Posterior cingulate gyrus (tissue), 11 donors: ENCODE measurements around the gene GLB1L3.
A peak's percentile ranks its signal among the peaks of the same experiment; 100 is the strongest.

Source experiments
- DNase-seq, 10 donors: peaks; one replicate each; pipeline versions ENCODE4 v3.0.0 to v3.0.0-alpha.2; 2020 to 2021; ENCODE audit warnings: mixed read lengths in 3 of 10
- intact Hi-C: fragments of 100-400 bp; cut with DNase I; formaldehyde crosslinking; loops from one replicate; pipeline ENCODE4 v1.15.1; 2023

GLB1L3 gene, protein sequence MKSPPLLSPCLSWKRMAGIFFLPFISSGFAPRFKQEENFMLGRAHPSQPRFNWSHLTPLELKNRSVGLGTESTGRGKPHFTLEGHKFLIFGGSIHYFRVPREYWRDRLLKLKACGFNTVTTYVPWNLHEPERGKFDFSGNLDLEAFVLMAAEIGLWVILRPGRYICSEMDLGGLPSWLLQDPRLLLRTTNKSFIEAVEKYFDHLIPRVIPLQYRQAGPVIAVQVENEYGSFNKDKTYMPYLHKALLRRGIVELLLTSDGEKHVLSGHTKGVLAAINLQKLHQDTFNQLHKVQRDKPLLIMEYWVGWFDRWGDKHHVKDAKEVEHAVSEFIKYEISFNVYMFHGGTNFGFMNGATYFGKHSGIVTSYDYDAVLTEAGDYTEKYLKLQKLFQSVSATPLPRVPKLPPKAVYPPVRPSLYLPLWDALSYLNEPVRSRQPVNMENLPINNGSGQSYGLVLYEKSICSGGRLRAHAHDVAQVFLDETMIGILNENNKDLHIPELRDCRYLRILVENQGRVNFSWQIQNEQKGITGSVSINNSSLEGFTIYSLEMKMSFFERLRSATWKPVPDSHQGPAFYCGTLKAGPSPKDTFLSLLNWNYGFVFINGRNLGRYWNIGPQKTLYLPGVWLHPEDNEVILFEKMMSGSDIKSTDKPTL

DNA sequence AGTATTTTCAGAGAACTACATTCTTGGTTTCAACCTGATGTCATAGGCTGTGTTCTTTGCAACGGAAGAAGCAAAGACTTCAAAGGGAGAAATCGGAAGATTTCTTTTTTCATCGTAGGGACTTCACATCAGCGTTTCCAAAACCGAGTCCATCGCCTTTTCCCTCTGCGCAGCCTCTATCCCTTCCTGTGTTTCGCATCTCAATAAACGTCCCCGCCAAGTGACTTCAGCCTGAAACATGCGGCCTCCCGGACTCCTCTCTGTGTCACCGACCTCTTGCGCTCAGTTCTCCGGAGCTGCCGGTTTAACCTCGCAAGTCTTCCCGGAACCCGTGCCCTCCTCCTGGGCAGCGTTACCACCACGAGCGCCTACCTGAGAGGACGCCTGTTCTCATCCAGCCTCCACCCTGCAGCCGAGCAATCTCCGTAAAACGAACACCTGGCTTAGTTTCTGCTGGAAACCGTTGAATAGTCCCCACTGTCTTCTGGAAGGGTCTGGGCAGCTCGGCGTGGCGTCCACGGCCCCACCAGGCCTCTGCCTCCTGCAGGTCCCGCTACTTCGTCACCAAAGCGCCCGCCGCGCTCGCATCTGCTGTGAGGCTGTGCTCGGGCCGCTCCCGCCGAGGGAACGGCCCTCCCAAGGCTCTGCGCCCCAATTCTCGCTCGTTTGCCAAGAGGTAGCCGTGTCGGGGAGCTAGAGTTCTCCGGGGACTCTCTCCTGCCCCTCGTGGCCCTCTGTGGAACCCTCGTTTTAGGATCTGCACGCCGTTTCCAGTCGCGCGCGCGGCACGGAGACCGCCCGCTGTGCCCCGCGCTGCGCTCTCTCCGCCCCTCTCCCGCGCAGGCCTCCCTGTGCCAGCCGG lies at the start of gene GLB1L3:
Gene GLB1L3 (plus strand): TSS at position 846 of the 862 bp plus-strand sequence. CDS start 362 bp downstream, outside the sequence.
- intact Hi-C loops, result no loop called here
- DNase-seq, result peak; percentile 36 to 96 (median 77)

DNA sequence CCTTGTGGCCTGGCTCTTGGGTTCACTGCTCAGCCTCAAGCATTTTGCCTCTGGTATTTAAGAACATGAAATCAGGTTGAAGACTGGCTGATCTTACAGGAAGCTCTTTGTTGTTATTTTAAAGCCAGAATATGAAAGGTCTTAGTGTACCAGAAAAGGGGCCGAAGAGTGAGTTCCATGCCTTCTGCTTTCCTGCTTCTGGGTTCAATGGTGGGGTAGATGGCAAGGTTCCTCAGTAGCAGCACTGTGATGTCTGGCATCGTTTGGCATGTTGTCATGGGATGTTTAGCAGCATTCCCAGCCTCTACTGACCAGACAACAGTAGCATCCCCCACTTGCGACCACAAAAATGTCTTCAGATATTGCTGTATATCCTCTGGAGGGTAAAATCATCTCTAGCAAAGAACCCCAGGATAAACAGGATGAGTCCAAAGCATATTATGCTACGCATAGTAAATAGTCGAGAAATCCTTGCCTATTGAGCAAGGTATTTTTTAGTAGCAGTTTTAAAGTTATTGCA lies 49.3 kb upstream of the GLB1L3 start:
- intact Hi-C loops, result loop anchor here (10.0 kb wide), 2 partner anchors 172 to 292 kb away; no protein-coding TSS in a partner anchor
- DNase-seq, result no peak

DNA sequence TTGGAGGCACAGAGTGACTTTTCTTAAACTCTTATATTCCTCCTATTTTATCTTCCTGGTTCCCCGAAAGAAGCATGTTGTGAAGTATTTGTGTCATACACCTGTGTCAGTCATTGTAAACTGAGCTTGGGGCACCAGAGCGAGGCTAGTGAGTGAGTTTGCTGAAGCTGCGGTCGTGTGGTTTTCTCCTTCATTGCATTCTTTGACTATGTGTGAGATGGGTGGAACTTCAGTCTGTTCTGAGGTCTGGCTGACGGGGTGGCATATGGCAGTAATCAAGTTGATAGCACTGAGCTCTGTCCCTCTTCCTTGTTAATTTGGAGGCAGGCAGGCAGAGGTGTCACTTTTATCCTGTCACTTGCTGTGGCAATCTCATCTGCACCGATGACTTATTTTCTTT lies 47.6 kb upstream of the GLB1L3 start:
- intact Hi-C loops, result loop anchor here (10.0 kb wide), 2 partner anchors 174 to 294 kb away; no protein-coding TSS in a partner anchor
- no peak for DNase-seq

DNA sequence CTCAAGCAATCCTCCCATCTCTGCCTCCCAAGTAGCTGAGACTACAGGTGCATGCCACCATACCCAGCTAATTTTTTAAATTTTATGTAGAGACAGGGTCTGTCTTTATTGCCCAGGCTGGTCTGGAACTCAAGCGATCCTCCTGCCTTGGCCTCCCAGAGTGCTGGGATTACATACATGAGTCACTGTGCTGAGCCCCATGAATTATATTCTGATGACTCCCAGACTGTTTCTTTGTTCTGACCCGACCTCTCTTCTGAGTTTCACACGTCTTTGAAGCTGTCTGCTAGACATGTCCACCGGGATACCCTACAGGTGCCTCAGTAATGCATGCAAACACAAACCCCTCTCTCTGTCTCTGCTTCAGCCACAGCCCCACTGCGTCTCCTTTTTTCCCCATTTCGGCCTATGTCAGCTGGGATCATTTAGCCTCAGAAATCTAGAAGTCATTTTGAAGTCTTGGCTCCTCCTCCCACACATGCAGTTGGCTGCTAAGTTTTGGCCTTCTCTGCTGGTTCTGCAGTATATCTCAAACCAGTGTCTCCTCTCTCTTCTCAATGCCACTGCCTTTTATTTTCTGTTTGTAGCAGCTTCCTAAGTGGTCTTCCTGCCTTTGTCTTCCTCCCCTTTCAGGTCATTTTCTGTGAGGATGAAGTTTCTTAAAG lies 46.9 kb upstream of the GLB1L3 start:
- intact Hi-C loops, result loop anchor here (10.0 kb wide), 2 partner anchors 174 to 294 kb away; no protein-coding TSS in a partner anchor
- DNase-seq, result no peak

DNA sequence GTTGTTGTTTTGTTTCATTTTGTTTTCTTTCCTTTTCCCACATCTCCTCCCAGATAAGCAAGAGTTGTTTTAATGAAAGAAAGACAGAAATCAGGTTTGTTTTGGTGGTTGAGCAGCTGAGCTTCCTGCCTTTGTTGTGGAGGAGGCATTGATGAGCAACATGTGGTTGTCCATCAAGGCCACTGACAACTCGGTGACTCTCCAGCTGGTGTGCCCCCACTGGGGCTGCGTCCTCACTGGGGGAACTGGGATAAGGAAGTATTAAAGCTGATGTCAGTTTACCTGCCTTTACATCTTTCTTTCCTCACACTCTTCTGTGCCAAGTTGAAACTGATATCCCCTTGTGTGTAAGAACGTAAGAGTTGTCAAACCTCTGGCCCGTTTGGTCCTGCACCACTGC lies 45.8 kb upstream of the GLB1L3 start:
- intact Hi-C loops, result no loop called here
- no peak for DNase-seq

DNA sequence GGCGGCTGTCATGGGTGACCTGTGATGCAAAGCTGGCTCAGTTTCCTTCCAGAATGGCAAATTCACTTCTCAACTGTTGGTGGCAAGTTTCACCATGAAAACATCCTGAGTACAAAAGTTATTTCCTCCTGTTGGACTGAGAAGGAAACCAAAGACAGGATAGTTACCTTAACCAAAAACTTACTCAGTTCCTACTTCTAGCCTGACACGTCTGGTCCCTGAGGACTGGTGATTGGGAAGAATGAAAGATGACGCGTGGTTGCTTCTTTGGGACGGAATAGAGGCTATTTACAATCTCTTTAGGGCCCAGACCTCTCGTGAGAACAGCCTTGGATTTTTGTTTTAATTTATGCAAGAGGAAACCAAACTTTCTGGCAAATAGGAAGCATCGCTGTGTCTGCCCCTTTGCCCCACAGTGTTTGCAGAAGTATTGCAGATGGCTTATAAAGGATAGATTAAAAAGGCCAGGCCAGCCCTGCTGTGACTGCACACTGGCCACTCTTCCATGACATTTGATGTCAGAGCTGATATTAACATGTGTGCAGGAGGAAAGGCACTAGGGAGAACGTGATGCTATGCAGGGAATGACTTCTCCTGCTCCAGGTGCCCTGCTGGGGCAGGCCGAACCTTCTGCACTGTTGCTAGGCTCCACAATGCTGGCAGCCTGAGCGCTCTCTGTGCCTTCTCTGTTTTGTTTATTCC lies 44.1 kb upstream of the GLB1L3 start:
- intact Hi-C loops, result no loop called here
- DNase-seq, result no peak

DNA sequence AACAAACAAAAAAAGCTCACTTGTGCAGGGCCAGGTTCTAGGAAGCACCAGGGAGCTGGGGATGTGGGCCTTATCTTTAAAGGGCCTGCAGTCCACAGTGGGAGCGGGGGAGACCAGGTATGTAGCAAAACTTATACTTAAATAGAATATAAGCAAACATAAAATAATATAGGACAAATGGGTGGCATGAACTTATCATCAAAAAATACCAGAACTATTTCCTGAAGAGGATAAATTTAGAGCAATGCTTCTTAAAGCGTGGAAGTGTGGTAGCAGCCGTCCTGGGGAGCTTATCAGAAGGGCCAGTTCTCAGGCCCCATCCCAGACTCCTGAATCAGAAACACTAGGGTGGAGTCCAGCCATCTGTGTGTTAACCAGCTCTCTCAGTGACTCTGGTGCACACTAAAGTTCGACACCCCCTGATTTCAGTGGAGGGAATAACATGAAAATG lies 42.4 kb upstream of the GLB1L3 start:
- intact Hi-C loops, result no loop called here
- DNase-seq, result no peak

DNA sequence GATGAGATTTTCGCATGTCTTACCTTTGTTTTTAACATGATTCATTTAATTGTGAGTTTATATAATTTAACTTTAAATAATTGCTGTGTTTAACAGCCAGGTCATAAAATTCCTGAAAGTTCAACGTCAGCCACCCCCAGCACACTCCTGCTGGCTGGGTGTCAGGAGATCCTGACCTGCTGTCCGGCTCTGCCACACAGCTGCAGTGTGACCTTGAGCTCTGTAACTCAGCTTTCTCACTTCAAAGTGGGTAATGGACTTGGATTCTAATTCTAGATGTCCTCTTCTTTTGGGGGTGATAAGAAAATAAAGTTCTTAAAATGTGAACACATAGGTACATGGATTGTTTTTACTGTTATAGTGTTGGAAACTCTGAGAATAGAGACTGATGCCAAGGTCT lies 40.8 kb upstream of the GLB1L3 start:
- no peak for DNase-seq
- intact Hi-C loops, result no loop called here

DNA sequence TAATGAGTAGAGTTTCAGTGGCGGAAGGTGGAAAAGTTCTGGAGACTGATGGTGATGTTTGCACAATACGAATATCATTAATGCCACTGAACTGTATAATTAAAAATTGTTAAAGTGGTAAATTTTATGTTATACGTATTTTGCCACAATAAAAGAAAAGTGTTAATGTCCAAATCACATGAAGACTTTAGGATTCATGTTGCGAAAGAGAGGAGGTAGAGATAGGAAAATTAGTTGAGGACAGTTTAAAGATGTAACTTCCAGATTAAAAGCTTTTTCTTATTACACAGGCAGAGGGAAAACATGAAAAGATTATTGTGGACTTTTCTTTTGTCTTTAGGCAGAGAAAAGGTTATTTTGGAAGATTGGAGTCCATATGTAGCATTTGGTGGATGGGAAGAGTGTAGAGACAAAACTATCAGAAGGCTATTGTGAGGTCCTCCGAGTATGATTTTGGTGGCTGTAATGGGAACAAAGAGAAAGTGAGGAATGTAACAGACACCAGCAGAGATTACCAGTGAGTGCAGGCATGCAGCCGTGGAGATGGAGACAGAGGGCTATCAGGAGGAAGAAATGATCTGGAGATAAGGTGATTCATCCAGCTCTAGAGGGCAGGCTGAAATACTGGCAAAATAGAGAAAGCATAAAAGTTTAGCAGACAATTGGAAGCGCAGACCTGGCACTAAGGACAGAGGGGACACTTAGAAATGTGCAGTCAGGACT lies 39.2 kb upstream of the GLB1L3 start:
- no peak for DNase-seq
- intact Hi-C loops, result no loop called here

DNA sequence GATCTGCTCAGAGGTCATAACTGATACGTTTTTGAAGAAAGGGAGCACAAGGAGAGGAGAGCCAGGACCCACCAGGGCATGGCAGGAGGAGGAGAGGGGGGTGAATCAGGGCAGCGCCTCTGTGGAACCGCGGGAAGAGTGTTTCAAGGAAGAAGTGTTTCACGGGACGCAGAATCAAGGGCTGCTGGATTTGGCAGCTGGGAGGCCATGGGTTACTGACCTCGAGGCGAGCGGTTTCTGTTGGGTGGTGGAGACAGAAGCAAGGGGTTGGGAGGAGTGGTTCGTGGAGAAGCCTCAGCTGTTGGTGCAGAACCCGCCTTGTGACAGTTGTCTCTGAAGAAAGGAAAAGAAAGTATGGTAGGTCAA lies 38.6 kb upstream of the GLB1L3 start:
- DNase-seq, result no peak

DNA sequence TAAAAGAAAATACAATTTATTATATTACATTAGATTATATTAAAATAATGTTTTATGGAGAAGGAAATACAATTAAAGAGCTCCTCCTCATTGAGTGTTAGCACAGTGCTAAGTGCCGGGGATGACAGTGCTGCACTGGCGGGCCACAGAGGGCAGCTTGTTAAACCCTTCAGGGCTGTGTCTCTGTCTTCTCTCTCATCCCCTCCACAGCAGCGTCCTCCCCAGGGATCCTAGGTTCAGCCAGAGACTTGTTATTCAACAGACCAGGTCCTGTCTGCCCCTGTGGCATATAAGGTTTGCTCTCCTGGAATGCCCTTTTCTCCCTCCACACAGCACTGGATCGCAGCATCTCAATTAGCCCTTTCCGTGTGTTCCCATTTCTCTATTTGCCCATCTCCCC lies 37.2 kb upstream of the GLB1L3 start:
- intact Hi-C loops, result no loop called here
- DNase-seq, result no peak

More for the DNA sequence above, 38.6 kb upstream of the GLB1L3 start:
- intact Hi-C loops, result no loop called here

DNA sequence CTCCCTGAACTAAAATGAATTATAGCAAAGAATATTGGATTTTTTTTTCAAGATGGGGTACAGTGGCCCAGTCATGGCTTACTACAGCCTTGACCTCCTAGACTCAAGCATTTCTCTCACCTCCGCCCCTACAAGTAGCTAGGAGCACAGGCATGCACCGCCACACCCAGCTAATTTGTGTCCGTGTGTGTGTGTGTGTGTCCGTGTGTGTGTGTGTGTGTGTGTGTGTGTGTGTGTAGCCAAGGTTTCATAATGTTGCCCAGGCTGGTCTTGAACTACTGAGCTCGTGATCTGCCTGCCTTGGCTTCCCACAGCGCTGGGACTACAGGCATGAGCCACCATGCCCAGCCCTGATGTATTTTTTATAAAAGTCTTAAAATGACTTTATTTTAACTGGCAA lies 35.6 kb upstream of the GLB1L3 start:
- DNase-seq, result no peak
- intact Hi-C loops, result no loop called here

DNA sequence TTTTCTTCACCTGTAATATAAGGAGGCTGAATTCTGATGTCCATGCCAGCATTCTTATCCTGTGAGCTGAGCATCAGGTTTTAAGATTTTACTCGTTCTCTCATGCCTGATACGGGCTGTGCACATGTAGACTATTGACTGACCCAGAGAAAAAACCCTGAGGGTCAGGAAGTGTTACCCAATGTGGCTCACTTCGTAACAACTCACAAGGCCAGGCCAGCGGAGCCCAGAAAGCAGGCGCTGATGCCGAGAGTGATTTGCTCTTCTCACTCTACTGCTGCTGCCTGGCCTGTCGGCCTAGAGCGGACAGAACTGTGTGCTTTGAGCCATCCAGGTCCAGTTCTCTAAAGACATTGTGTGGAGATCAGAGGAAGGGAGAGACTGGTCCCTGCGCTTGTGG lies 33.8 kb upstream of the GLB1L3 start:
- DNase-seq, result no peak
- intact Hi-C loops, result no loop called here

DNA sequence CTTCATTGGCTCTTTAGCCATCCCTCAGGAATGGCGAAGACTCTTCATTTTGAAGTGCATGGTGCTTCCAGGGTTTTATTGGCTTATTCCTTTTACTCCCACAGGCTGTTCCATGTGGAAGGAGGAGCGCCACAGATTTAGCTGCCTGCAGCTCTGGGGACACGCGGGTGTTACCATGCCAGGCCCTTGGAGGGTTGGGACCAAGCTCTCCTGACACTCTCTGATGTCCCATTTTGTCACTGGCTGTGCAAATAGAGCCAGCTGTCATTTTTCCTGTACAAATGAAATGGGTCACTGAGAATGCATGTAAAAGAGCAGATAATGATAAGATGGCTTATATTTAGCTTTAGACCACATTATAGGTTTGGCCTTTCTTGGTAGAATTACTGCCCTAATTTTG lies 32.3 kb upstream of the GLB1L3 start:
- intact Hi-C loops, result no loop called here
- DNase-seq, result no peak

DNA sequence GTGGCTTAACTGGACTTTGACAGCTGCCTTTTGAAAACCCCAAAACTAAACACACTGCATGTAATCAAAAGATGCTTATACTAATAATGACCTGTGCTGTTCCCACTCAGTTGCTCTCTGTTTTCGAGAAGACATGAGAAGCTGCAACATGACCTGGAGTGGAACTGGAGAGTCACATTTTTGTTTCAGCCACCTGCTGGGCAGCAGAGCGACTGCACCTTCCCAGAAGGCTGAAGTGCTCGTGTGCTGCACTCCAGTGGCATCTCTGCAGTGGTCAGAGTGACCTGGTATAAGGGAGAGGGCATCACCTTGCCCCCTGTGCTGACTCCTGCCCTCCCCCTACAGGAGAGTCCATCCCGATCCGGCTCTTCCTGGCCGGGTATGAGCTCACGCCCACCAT lies 31.6 kb upstream of the GLB1L3 start:
- intact Hi-C loops, result no loop called here
- DNase-seq, result no peak

DNA sequence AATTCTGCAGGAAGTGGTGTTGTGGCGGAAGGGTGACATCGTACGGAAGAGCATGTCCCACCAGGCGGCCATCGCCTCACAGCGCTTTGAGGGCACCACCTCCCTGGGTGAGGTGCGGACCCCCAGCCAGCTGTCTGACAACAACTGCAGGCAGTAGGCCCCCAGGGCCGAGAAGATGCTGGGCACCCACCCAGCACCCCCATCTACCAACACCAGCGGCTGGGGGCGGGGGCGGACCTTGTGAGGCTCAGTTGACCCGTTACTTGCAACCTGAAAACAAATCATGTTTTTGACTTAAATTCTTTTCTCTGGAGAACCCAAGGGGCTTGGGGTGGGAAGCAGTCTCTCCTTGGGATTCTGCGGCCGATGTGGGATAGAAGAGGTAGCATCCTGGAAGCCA lies 30.7 kb upstream of the GLB1L3 start:
- peak in 1 of 10 donors; percentile 84 for DNase-seq
- intact Hi-C loops, result no loop called here

DNA sequence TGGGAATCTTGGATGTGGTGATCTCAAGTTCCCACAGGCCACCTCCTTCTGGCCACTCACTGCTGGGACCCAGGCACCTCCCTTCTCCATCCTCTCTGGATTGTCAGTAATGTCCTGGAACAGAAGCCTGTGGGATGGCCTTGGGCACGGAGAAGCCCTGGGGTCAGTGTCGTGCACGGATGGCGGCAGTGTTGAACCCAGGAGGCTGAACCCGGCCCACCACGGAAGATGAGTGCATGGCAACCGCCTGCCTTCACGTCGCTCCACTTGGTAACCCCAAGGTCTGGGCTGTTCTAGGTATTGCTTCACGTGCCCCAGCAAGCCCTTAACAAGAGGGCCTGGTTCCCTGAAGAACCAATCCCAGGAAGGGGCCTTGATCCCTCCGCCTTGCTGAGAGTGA lies 30.1 kb upstream of the GLB1L3 start:
- no peak for DNase-seq
- intact Hi-C loops, result no loop called here

DNA sequence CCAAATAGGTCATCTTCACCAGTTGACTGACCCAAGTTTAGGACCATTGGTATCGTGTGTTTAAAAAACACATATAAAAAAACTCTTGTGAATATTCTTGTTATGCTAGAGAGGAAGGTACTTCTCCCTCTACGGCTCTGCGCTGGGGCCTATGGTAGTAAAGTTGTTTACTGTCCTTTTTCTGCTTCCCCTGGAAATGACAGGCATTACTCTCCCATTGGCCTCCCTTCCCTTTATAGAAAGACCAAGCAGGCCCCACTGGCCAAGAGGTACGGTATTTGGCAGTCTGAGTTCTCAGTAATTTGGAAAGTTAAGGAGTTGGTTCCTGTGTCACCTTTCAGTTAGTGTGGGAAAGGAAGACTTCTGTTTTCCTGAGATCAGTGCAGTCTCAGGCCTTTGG lies 29.5 kb upstream of the GLB1L3 start:
- intact Hi-C loops, result no loop called here
- no peak for DNase-seq

DNA sequence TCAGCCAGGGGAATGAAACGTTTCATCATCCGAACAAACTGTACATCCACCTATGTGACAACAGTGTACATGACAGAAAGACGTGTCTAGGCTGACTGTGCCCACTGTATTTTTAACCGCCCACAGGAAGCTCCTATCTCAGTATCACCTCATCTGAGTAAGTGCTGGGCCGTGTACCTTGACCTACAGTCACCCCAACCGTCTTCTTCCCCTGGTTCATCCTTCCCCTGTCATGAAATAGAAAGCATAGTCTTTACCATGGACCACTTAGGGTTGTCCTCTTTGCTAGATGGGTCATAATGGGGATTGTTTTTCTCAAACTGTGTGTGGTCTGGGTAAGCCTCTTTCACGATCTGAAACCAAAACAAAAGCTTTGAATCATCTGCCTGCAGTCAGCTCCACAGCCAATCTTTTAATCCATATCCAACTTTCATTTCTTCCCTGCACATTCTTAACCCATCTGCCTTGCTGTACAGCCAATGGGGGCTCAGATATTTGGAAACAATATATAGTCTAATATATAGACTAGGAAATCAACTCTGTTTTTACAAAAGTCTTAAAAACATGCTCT lies 27.2 kb upstream of the GLB1L3 start:
- intact Hi-C loops, result no loop called here
- no peak for DNase-seq
